KMS-11 (cell line): Measurements from ENCODE around the gene MGA.

Source experiments
- H2AFZ ChIP-seq: fragments of 200-600 bp; sonication (generic); 2 replicates; pipeline ENCODE4 v1.6.1; 2016; ENCODE audit warnings: antibody characterized with exemption, mixed run types, low read depth
- H3K27ac ChIP-seq: fragments of 200-600 bp; sonication (generic); 2 replicates; pipeline ENCODE4 v1.6.1; 2016; ENCODE audit warnings: mild to moderate bottlenecking, mixed run types
- H3K27me3 ChIP-seq: fragments of 200-600 bp; sonication (generic); 2 replicates; pipeline ENCODE4 v1.6.1; 2017; ENCODE audit warnings: mild to moderate bottlenecking, low read depth, mixed run types, moderate library complexity; ENCODE audit not compliant: insufficient read depth
- H3K36me3 ChIP-seq: fragments of 200-600 bp; sonication (generic); 2 replicates; pipeline ENCODE4 v1.6.1; 2017; ENCODE audit warnings: mild to moderate bottlenecking, mixed run types; ENCODE audit not compliant: insufficient read depth
- H3K4me1 ChIP-seq: fragments of 200-600 bp; sonication (generic); 2 replicates; pipeline ENCODE4 v1.6.1; 2016; ENCODE audit warnings: mild to moderate bottlenecking, low read depth, mixed run types; ENCODE audit not compliant: poor library complexity, severe bottlenecking
- H3K4me2 ChIP-seq: fragments of 200-600 bp; sonication (generic); 2 replicates; pipeline ENCODE4 v1.7.0; 2016; ENCODE audit warnings: mild to moderate bottlenecking, mixed run types
- H3K4me3 ChIP-seq: fragments of 200-600 bp; sonication (generic); IDR thresholded peaks from 2 replicates; pipeline ENCODE4 v1.6.1; 2017; ENCODE audit warnings: low read depth, low read length, mixed read lengths; ENCODE audit not compliant: insufficient read depth
- H3K79me2 ChIP-seq: fragments of 200-600 bp; sonication (generic); 2 replicates; pipeline ENCODE4 v1.6.1; 2016; ENCODE audit warnings: low read depth, mixed run types; ENCODE audit not compliant: insufficient read depth
- H3K9ac ChIP-seq: fragments of 200-600 bp; sonication (generic); 2 replicates; pipeline ENCODE4 v1.6.1; 2016; ENCODE audit warnings: mild to moderate bottlenecking, mixed run types
- H4K20me1 ChIP-seq: fragments of 200-600 bp; sonication (generic); 2 replicates; pipeline ENCODE4 v1.6.1; 2016; ENCODE audit warnings: mild to moderate bottlenecking, mixed run types; ENCODE audit not compliant: insufficient read depth
- CTCF ChIP-seq: fragments of 200-600 bp; sonication (generic); conservative IDR thresholded peaks from 2 replicates; pipeline ENCODE4 v1.6.1; 2017; ENCODE audit warnings: low read depth, mild to moderate bottlenecking, antibody characterized with exemption, low read length, moderate library complexity, mixed read lengths

Gene MGA

GRCh38 chr15:41703120-41703519 lies 42.9 kb downstream of the MGA start:
- H3K79me2 ChIP-seq: no peaks in the 10 kb centered on the region
- H3K4me1 ChIP-seq: peaks cover 4% of the 10 kb centered on the region
- 0 out of 2 replicates have a peak, but pooled peaks cover 7% of the 10 kb centered on the region for H4K20me1 ChIP-seq
- no peak overlapping the region for H2AFZ ChIP-seq
- no peak overlapping the region for H3K27ac ChIP-seq
- H3K27me3 ChIP-seq: no peaks in the 10 kb centered on the region
- H3K4me3 ChIP-seq: no peak overlapping the region
- no peaks in the 10 kb centered on the region for H3K36me3 ChIP-seq
- no peak overlapping the region for H3K4me2 ChIP-seq
- TF ChIP-seq CTCF: no peak
- H3K9ac ChIP-seq: no peak overlapping the region

GRCh38 chr15:41713047-41713446 lies 52.8 kb downstream of the MGA start:
- TF ChIP-seq CTCF: no peak
- Histone ChIP-seq H4K20me1 (no peaks in the 10 kb centered on the region), H3K9ac (no peak overlapping the region), H3K27me3 (no peaks in the 10 kb centered on the region), H3K27ac (no peak overlapping the region), H3K4me1 (no peaks in the 10 kb centered on the region), H3K79me2 (no peaks in the 10 kb centered on the region), H2AFZ (no peak overlapping the region), H3K36me3 (no peaks in the 10 kb centered on the region), H3K4me2 (no peak overlapping the region), H3K4me3 (no peak overlapping the region)

- Histone ChIP-seq H4K20me1 (no peaks in the 10 kb centered on the region; the same call in 1 of the 2 replicates), H3K36me3 (no peaks in the 10 kb centered on the region), H3K4me2 (no peak overlapping the region), H3K4me1 (no peaks in the 10 kb centered on the region), H3K79me2 (no peaks in the 10 kb centered on the region), H3K27ac (no peak overlapping the region), H2AFZ (no peak overlapping the region), H3K4me3 (no peak overlapping the region), H3K27me3 (no peaks in the 10 kb centered on the region), H3K9ac (no peak overlapping the region)
- TF ChIP-seq CTCF: no peak
These were observed 54.1 kb downstream of the MGA start for GRCh38 chr15:41714291-41714690.

GRCh38 chr15:41716864-41717263 lies 56.7 kb downstream of the MGA start:
- no peak overlapping the region for H3K9ac ChIP-seq
- H4K20me1 ChIP-seq: no peaks in the 10 kb centered on the region; the same call in 1 of the 2 replicates
- H2AFZ ChIP-seq: no peak overlapping the region
- no peaks in the 10 kb centered on the region for H3K27me3 ChIP-seq
- H3K4me2 ChIP-seq: no peak overlapping the region
- no peak overlapping the region for H3K4me3 ChIP-seq
- no peak overlapping the region for H3K27ac ChIP-seq
- no peaks in the 10 kb centered on the region for H3K79me2 ChIP-seq
- no peaks in the 10 kb centered on the region for H3K36me3 ChIP-seq
- TF ChIP-seq CTCF: no peak
- no peaks in the 10 kb centered on the region for H3K4me1 ChIP-seq
